GM12878 (cell line): Measurements from ENCODE around the gene MICB. TPM values are rescaled to one million over a fixed set of nuclear protein-coding genes. Genes with fewer than 3 reads are reported as not detected.
A peak's percentile ranks its signal among the peaks of the same experiment; 100 is the strongest.

Source experiments
- ATF7 ChIP-seq: fragments of 450-650 bp; IDR thresholded peaks from 2 replicates; pipeline ENCODE4 v1.6.1; 2016; ENCODE audit warnings: low read depth, mild to moderate bottlenecking
- BACH1 ChIP-seq: fragments of 450-650 bp; IDR thresholded peaks from 2 replicates; pipeline ENCODE4 v1.6.1; 2017; ENCODE audit warnings: mild to moderate bottlenecking, borderline replicate concordance
- BCL11A ChIP-seq: IDR thresholded peaks from 2 replicates; pipeline ENCODE4 v1.6.1; 2011; ENCODE audit warnings: low read depth, low read length
- BHLHE40 ChIP-seq, 2 experiments: fragments of 450-650 bp in 1 of 2; IDR thresholded peaks; 2 replicates each; pipeline ENCODE4 v1.6.1; 2011 to 2017; ENCODE audit warnings: low read depth in 2 of 2, borderline replicate concordance in 1 of 2, improper control_type of control experiment in 1 of 2, low read length in 1 of 2, mild to moderate bottlenecking in 1 of 2
- BMI1 ChIP-seq: fragments of 450-650 bp; IDR thresholded peaks from 2 replicates; pipeline ENCODE4 v1.6.1; 2016; ENCODE audit warnings: mild to moderate bottlenecking, moderate library complexity, borderline replicate concordance
- CBX3 ChIP-seq: fragments of 200-600 bp; sonication (generic); IDR thresholded peaks from 2 replicates; pipeline ENCODE4 v1.6.1; 2016; ENCODE audit warnings: low read depth, borderline replicate concordance
- CBX5 ChIP-seq: sonication (generic); IDR thresholded peaks from 2 replicates; pipeline ENCODE4 v1.6.1; 2016; ENCODE audit warnings: low read depth, moderate library complexity, mild to moderate bottlenecking, inconsistent platforms
- CHD2 ChIP-seq: IDR thresholded peaks from 2 replicates; pipeline ENCODE4 v1.6.1; 2011; ENCODE audit warnings: low read depth, low read length, improper control_type of control experiment, borderline replicate concordance
- CREB1 ChIP-seq: IDR thresholded peaks from 2 replicates; pipeline ENCODE4 v1.6.1; 2012; ENCODE audit warnings: low read depth, mild to moderate bottlenecking, inconsistent platforms
- ELK1 ChIP-seq: IDR thresholded peaks from 2 replicates; pipeline ENCODE4 v1.6.1; 2012; ENCODE audit warnings: low read depth, low read length, improper control_type of control experiment
- ESRRA ChIP-seq: IDR thresholded peaks from 2 replicates; pipeline ENCODE4 v1.6.1; 2012; ENCODE audit warnings: mild to moderate bottlenecking, low read length, improper control_type of control experiment
- EZH2 ChIP-seq: IDR thresholded peaks from 2 replicates; pipeline ENCODE4 v1.6.1; 2012; ENCODE audit warnings: low read depth, mild to moderate bottlenecking, control low read depth, inconsistent platforms, low read length, borderline replicate concordance; ENCODE audit not compliant: control insufficient read depth
- HDAC6 ChIP-seq: fragments of 200-600 bp; sonication (generic); IDR thresholded peaks from one replicate; pipeline ENCODE4 v1.8.0; 2017; ENCODE audit warnings: antibody characterized with exemption; ENCODE audit not compliant: unreplicated experiment
- IKZF2 ChIP-seq, 2 experiments: fragments of 450-650 bp; IDR thresholded peaks; 2 replicates each; pipeline ENCODE4 v1.6.1; 2017; ENCODE audit warnings: mild to moderate bottlenecking in 2 of 2, moderate library complexity in 2 of 2
- IRF5 ChIP-seq: fragments of 450-650 bp; IDR thresholded peaks from 2 replicates; pipeline ENCODE4 v1.6.1; 2017; ENCODE audit warnings: borderline replicate concordance
- JUNB ChIP-seq: IDR thresholded peaks from 2 replicates; pipeline ENCODE4 v1.6.1; 2016; ENCODE audit warnings: antibody characterized with exemption, mild to moderate bottlenecking
- KDM1A ChIP-seq: fragments of 200-600 bp; sonication (generic); IDR thresholded peaks from 2 replicates; pipeline ENCODE4 v1.6.1; 2016; ENCODE audit warnings: borderline replicate concordance
- LARP7 ChIP-seq: fragments of 450-650 bp; IDR thresholded peaks from 2 replicates; pipeline ENCODE4 v1.6.1; 2017; ENCODE audit warnings: mild to moderate bottlenecking
- MEF2B ChIP-seq: fragments of 450-650 bp; IDR thresholded peaks from 2 replicates; pipeline ENCODE4 v1.6.1; 2018; ENCODE audit warnings: mild to moderate bottlenecking, moderate library complexity; ENCODE audit not compliant: partially characterized antibody, poor library complexity, severe bottlenecking
- MYB ChIP-seq: fragments of 150-350 bp; IDR thresholded peaks from 2 replicates; pipeline ENCODE4 v1.6.1; 2014; ENCODE audit warnings: mild to moderate bottlenecking, low read depth, low read length, borderline replicate concordance
- NR2F1 ChIP-seq: fragments of 450-650 bp; conservative IDR thresholded peaks from 2 replicates; pipeline ENCODE4 v1.6.1; 2017; ENCODE audit warnings: mild to moderate bottlenecking
- PML ChIP-seq: IDR thresholded peaks from 2 replicates; pipeline ENCODE4 v1.6.1; 2012; ENCODE audit warnings: low read length, inconsistent platforms
- POLR2AphosphoS2 ChIP-seq: IDR thresholded peaks from 2 replicates; pipeline ENCODE4 v1.6.1; 2011; ENCODE audit warnings: low read depth, mild to moderate bottlenecking, low read length, improper control_type of control experiment, moderate library complexity
- POU2F2 ChIP-seq: IDR thresholded peaks from 3 replicates; pipeline ENCODE4 v1.6.1; 2011; ENCODE audit warnings: low read depth, mild to moderate bottlenecking, low read length, borderline replicate concordance
- RAD51 ChIP-seq: fragments of 450-650 bp; IDR thresholded peaks from 2 replicates; pipeline ENCODE4 v1.6.1; 2016; ENCODE audit warnings: moderate library complexity, mild to moderate bottlenecking, inconsistent platforms
- RFX5 ChIP-seq: IDR thresholded peaks from 2 replicates; pipeline ENCODE4 v1.6.1; 2011; ENCODE audit warnings: low read depth, low read length, improper control_type of control experiment
- SMARCA5 ChIP-seq: fragments of 450-650 bp; IDR thresholded peaks from 2 replicates; pipeline ENCODE4 v1.6.1; 2017; ENCODE audit warnings: mild to moderate bottlenecking
- SREBF2 ChIP-seq: IDR thresholded peaks from 2 replicates; pipeline ENCODE4 v1.6.1; 2012; ENCODE audit warnings: mild to moderate bottlenecking, low read length
- TAF1 ChIP-seq: IDR thresholded peaks from 2 replicates; pipeline ENCODE4 v1.6.1; 2011; ENCODE audit warnings: mild to moderate bottlenecking, low read depth, low read length, borderline replicate concordance
- TCF12 ChIP-seq: IDR thresholded peaks from 2 replicates; pipeline ENCODE4 v1.6.1; 2011; ENCODE audit warnings: low read depth, mild to moderate bottlenecking, low read length
- WRNIP1 ChIP-seq: IDR thresholded peaks from 2 replicates; pipeline ENCODE4 v1.6.1; 2011; ENCODE audit warnings: low read depth, low read length, improper control_type of control experiment, borderline replicate concordance
- ZNF207 ChIP-seq: fragments of 450-650 bp; IDR thresholded peaks from 2 replicates; pipeline ENCODE4 v1.6.1; 2014; ENCODE audit warnings: antibody characterized with exemption, mild to moderate bottlenecking, borderline replicate concordance
- ZNF622 ChIP-seq: fragments of 450-650 bp; IDR thresholded peaks from 2 replicates; pipeline ENCODE4 v1.6.1; 2017; ENCODE audit warnings: mild to moderate bottlenecking, inconsistent platforms
- polyA plus RNA-seq, 11 experiments: library from polyadenylated mRNA; depleted of rRNA in 4 of 11; unstranded in 6 of 11; stranded (reverse) in 5 of 11; fragments of >200 nt; fragmentation: Nextera tagmentation in 4 of 11; fragmentation: Illumina TruSeq in 1 of 11; extraction: Ambion mirVana in 4 of 11; extraction: Trizol in 1 of 11; gene quantifications; 1 replicate in 1 of 11; 2 replicates in 10 of 11; pipeline versions ENCODE4 v1.2.1 to v1.2.3, GENCODE V29; 2011 to 2016; ENCODE audit warnings: inconsistent platforms in 2 of 11, missing spikeins in 2 of 11, low read depth in 1 of 11
- total RNA-seq, 4 experiments: library from RNA; depleted of rRNA in 3 of 4; stranded (reverse); fragments of >200 nt in 3 of 4; fragmentation: Illumina TruSeq in 1 of 4; extraction: Trizol in 1 of 4; gene quantifications; 2 replicates each; pipeline versions ENCODE4 v1.2.1 to v1.2.3, GENCODE V29; 2013 to 2021

MICB gene
- total and polyA plus RNA-seq, 10 of the 15 experiments (the other 5 are each of a cell fraction or from before 2014, with no cell fraction given), result 9.0 to 37.1 (median 17.8) TPM

- no peak for TF ChIP-seq LARP7
- TF ChIP-seq CBX3, result no peak
- TF ChIP-seq ZNF207, result no peak
- TF ChIP-seq TAF1, result peak; percentile 23; the same call in 1 of the 2 replicates
- no peak for TF ChIP-seq BACH1
- no peak for TF ChIP-seq BHLHE40 (IDR thresholded peaks at IDR 0.05; ENCODE audit: borderline replicate concordance in 1 of 2, low read depth in 2 of 2, low read length in 1 of 2)
- no peak for TF ChIP-seq MYB
- peak; percentile 83 for TF ChIP-seq SMARCA5
- TF ChIP-seq TCF12, result no peak
- no peak for TF ChIP-seq ESRRA
- no peak for TF ChIP-seq EZH2
- no peak for TF ChIP-seq ATF7
- no peak for TF ChIP-seq SREBF2
- no peak for TF ChIP-seq BCL11A
- TF ChIP-seq JUNB, result no peak
- TF ChIP-seq POLR2AphosphoS2, result no peak
- TF ChIP-seq CHD2, result no peak
- peak in 1 of 2 experiments; percentile 51; a peak in 3 of 4 replicates for TF ChIP-seq IKZF2 (IDR thresholded peaks at IDR 0.05)
- no peak for TF ChIP-seq RFX5
- TF ChIP-seq BMI1, result no peak
- no peak for TF ChIP-seq MEF2B
- no peak for TF ChIP-seq ELK1
- TF ChIP-seq NR2F1, result no peak
- no peak for TF ChIP-seq CBX5
- no peak for TF ChIP-seq ZNF622
- TF ChIP-seq IRF5, result no peak
- no peak for TF ChIP-seq RAD51
- no peak for TF ChIP-seq WRNIP1
- no peak for TF ChIP-seq KDM1A
- 0 out of 3 replicates have a peak, but pooled peaks have one; percentile 31 for TF ChIP-seq POU2F2
- TF ChIP-seq CREB1, result no peak
- 0 out of 2 replicates have a peak, but pooled peaks have one; percentile 47 for TF ChIP-seq PML
- TF ChIP-seq HDAC6, result no peak
Observed at GRCh38 chr6:31493875-31494694, 3.9 kb upstream of the MICB start (continued).
